DMS 273 treated with DMSO at 0.1 percent for 48 hours (cell line): ENCODE measurements around the gene MPL.

ENCODE experiments used
- DNase-seq: peaks from one replicate; lab custom pipeline; 2025; lab: John Stamatoyannopoulos, UW

Gene MPL

DNA sequence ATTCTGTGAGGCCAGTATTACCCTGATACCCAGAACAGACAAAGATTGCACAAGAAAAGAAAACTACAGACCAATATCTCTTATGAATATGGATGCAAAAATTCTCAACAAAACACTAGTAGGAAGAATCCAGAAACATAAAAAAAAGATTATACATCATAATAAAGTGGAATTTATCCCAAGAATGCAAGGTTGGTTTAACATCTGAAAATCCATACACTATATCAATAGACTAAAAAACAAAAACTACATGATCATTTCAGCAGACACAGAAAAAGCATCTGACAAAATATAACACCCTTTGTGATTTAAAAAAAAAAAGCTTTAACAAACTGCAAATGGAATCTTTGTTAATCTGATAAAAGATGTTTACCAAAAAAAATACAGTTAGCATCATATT, 12.2 kb upstream of the MPL start:
- no peak for DNase-seq

DNA sequence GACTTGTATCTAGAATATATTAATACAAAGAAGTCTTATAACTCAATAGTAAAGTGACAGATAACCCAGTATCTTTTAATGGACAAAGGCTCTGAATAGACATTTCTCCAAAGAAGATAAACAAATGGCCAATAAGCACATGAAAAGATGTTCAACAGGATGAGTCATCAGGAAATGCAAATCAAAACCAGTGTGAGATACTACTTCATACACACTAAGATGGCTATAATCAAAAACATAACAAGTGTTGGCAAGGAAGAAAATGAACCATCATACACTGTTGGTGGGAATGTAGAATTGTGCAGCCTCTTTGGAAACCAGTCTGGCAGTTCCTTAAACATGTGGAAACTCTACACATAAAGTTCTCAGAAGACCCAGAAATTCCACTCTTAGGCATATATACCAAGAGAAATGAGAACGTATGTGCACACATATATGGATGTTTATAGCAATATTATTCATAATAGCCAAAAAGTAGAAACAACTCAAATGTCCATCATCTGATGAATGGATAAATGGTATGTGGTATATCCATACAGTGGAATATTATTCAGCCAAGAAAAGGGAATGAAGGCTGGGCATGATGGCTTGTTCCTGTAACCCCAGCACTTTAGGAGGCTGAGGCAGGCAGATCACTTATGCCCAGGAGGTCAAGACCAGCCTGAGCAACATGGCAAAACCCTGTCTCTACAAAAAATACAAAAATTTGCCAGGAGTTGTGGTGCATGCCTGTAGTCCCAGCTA, 9.9 kb upstream of the MPL start:
- no peak for DNase-seq

GRCh38 chr1:43329995-43330751, 7.4 kb upstream of the MPL start:
- DNase-seq, result no peak

- DNase-seq, result no peak
These were observed 5.9 kb upstream of the MPL start for GRCh38 chr1:43331688-43332087.

DNA sequence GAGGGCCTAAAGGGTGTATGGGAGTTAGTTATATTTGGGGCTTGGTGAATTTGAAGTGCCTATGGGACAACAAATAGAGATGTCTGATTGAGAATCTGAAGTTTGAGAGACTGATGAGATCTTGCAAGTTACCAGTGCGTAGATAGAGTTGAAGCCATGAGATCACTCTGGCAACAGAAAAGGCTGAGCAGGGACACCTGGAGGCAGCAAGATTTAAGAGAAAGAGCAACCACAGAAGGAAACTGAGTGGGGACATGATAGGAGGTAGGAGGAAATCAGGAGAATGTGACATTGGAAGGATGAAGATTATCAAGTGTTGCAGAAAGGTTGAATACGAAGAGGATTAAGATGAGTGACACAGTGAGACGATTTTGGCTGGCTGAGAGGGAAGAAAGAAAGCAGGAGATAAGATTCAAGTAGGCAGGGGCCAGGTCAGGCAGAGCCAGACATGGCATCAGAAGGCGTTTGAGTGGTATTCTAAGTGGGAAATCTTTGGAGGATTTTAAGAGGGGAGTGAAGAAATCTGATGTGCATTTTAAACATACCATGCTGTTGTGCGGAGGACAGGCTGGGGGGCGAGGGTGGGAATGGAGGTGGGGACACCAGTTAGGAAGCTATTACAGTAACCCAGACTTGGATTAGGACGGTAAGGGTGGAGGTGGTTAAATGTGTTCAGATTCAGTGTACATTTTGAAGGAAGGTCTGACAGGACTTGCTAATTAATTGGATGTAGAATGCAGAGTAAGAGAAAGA, 3.0 kb upstream of the MPL start:
- no peak for DNase-seq

DNA sequence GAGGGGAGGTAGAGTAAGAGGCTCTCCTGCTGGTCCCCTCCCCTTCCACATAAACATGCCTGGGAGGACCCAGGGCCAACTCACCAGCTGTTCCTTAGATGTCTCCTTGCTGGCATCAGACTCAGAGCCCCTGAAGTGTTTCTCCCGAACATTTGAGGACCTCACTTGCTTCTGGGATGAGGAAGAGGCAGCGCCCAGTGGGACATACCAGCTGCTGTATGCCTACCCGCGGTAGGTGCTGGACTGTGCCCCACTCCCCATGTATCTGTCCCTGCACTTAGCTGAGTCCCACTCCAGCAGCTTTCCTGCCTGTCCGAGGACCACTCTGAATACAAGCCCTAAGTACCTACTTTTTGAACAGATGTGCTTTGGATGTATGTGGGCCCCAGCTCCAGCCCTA, 383 bp downstream of the MPL start:
- no peak for DNase-seq

DNA sequence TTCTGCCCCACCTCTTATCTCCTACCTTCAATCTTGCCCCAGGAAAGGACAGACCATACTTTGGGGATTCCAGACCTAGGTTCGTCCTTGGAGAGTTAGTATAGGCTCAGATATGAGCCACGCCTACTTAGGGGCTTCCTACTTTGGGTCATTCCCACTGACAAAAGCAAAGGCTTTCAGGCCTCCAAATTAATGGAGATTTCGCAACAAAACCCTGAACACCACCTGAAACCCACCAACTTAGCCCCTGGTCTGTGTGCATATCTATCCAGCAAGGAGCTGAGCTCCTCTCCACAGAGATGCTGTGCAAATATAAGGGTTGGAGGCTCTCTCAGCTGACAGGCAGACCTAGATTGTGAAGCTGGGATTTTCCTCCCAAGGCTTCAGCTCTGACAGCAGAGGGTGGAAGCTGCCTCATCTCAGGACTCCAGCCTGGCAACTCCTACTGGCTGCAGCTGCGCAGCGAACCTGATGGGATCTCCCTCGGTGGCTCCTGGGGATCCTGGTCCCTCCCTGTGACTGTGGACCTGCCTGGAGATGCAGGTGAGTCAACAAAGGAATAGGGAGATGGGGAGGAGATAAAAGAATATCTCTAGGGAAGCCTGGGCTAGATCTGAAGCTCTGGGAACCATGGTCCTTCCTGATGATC, 2.1 kb downstream of the MPL start:
- no peak for DNase-seq

GRCh38 chr1:43340559-43340958, 2.9 kb downstream of the MPL start:
- no peak for DNase-seq

- DNase-seq, result no peak
These were observed 6.7 kb downstream of the MPL start for GRCh38 chr1:43344267-43344850.

DNA sequence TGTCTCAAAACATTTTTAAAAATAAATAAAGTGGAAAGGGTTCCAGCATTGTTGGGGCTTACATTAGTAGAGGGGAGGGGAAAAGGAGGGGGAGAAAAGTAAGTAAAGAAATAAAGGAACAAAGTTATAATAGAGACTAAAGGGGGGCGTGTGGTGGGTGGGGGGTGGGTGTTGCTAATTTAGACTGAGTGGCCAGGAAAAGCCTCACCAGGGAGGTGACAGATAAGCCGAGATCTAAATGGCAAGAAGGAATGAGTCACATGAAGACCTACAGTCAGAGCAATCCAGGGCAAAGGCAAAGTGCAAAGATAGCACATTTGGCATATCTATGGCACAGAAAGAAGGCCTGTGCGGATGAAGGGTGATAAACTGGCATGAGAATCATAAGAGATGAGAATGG, 7.5 kb downstream of the MPL start:
- no peak for DNase-seq

GRCh38 chr1:43346636-43347035, 9.0 kb downstream of the MPL start:
- no peak for DNase-seq

DNA sequence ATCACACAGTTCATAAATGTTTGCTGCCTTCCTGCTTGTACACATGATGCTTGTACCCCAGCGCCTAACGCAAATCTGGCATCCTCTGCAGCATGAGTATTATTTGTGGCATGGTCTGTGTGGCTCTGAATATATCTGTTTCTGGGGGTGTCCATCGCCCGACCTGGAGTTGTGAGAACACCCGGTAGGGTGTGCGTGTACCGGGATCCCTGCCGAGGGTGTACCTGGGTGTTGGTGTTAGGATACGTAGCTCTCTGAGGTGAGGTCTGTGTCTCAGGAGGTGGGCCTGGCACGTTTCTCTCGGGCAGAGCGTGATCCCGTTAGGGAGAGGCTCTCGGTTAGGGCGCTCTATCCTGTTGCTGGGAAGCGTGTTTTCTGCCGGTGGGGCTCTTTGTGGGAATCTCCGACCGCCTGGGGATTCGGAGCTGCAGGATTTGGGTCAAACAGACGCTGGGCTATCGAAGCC, 10.8 kb downstream of the MPL start:
- no peak for DNase-seq

- peak; percentile 24 for DNase-seq
These were observed 11.4 kb downstream of the MPL start for GRCh38 chr1:43348809-43349593.

DNA sequence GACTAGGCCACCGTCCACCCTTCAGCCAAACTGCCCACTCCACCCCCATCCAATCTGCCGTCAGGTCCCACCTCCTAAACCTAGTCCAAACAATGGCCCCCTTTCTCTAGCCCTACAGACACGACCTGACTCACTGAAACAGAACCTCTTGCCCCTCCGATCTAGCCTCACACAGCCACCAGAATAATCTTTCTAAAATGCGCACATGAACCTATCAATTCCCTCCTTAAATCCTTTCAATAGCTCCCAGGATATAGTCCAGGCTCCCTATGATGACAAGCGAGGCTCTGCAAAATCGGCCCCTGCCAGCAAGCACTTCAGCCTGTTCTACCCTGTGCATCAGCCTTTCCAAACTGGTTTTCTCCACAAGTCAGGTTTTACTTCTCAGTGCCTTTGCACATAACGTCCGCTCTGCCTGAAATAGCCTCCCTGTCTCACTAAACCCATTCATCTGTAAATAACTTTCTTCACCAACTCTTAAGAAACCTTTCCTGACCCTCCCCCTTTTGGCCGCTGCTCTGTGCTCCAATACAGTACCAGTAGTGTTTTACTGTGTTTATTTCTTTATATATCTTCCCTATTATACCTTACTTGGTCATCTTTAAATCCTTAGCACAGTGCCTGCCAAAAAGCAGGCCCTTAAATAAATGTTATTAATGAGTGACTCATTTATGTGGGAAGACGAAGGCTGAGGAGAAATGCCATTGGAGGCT, 12.1 kb downstream of the MPL start:
- DNase-seq, result no peak

DNA sequence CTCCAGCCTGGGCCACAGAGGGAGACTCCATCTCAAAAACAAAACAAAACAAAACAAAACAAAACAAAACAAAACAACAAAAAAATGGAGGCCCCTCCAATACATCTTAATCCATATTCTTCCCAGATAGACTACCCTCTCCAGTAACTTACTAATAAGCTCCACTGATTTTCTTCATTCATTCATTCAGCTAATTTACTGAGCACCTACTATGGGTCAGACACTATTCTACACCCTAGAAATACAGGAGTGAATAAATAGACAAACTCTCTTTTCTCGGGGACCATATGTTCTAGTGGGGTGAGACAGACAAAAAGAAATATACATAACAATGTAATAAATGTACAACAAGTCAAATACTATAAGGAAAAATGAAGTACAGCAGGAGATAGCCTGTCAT, 13.4 kb downstream of the MPL start:
- no peak for DNase-seq

DNA sequence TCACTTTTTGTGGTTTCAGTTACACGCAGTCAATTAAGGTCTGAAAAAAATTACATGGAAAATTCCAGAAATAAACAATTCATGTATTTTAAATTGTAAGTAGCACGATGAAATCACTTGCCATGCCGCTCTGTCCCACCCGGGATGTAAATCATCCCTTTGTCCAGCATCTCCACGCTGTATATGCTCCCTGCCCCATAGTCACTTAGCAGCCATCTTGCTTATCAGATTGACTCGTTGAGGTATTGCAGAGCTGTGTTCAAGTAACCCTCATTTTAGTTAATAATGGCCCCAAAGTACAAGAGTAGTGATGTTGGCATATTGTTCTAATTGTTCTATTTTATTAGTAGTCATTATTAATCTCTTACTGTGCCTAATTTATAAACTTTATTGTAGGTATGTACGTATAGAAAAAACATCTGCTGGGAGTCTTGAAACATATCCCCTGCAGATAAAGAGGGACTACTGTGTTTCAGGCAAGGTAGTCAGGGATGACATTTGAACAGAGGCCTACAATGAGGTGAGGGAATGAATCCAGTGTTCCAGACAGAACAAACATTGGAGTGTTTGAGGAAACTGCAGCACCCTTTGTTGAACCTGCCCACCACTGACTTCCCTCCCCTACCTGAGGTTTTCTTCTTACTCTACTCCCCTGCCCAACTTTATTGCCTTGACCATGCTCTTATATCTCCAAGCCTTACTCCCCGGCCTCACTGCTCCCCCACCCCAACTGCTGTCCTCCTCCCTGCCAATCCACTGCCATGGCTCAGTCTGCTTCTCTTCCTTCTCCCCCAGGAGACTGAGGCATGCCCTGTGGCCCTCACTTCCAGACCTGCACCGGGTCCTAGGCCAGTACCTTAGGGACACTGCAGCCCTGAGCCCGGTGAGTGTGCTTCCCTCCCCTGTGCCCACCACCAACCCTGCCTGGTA, 14.1 kb downstream of the MPL start:
- DNase-seq, result no peak

- no peak for DNase-seq
These were observed 14.7 kb downstream of the MPL start for GRCh38 chr1:43352351-43352705.

- DNase-seq, result no peak
These were observed 15.3 kb downstream of the MPL start for GRCh38 chr1:43352881-43353280.

DNA sequence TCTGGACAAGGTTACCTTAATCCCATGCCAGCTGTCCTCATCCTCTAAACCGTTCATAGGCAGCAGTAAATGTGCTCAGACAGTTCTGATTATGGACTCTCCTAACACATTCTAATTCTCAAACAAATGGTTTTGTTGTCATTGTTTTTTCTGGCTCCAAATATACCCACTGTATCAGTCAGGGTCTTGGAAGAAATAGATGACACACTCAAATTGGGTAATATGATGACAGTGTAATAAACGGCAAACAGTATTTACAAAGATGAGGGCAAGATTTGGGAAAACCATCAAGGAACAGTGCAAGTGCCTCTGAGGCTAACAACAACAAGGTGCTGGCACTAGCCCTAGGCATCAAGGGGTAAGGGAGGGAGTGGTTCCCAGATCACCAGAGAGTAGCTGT, 16.9 kb downstream of the MPL start:
- DNase-seq, result no peak
